ENCODE measurements around the gene PRKCH.

GRCh38 chr14:61397615-61398014 is 76.2 kb downstream of the PRKCH start:
- TF ChIP-seq EP300 (conservative IDR thresholded peaks at IDR 0.05; ENCODE audit: poor library complexity, severe bottlenecking), result no peak
- no peak for TF ChIP-seq CTCF (IDR thresholded peaks at IDR 0.05; ENCODE audit: poor library complexity, severe bottlenecking)
